Testis (tissue), 3 donors: ENCODE data around the gene CMTM6. TPM values are rescaled to one million over a fixed set of nuclear protein-coding genes. Genes with fewer than 3 reads are reported as not detected.

ENCODE experiments used
- DNase-seq: peaks from one replicate; pipeline ENCODE4 v3.0.0-alpha.2; 2019
- H3K27ac ChIP-seq, 2 donors: fragments of 200-600 bp; sonication (generic); one replicate each; pipeline ENCODE4 v1.5.1; 2019
- H3K27me3 ChIP-seq: fragments of 200-600 bp; sonication (generic); one replicate; pipeline ENCODE4 v1.5.1; 2019
- H3K36me3 ChIP-seq: fragments of 200-600 bp; sonication (generic); one replicate; pipeline ENCODE4 v1.5.1; 2017; ENCODE audit warnings: low read depth; ENCODE audit errors: missing control alignments
- H3K4me1 ChIP-seq: fragments of 200-600 bp; sonication (generic); one replicate; pipeline ENCODE4 v1.5.1; 2019
- H3K4me3 ChIP-seq, 2 donors: fragments of 200-600 bp; sonication (generic); one replicate each; pipeline ENCODE4 v1.5.1; 2017 to 2019
- H3K9me3 ChIP-seq: fragments of 200-600 bp; sonication (generic); one replicate; pipeline ENCODE4 v1.5.1; 2017
- CTCF ChIP-seq, 3 experiments: fragments of 450-650 bp in 2 of 3; fragments of 200-600 bp in 1 of 3; sonication (generic) in 1 of 3; IDR thresholded peaks; one replicate each; pipeline ENCODE4 v1.5.1; 2016 to 2019; ENCODE audit warnings: antibody characterized with exemption in 3 of 3, mild to moderate bottlenecking in 2 of 3, moderate library complexity in 1 of 3
- POLR2A ChIP-seq: fragments of 450-650 bp; IDR thresholded peaks from one replicate; pipeline ENCODE4 v1.6.1; 2017; ENCODE audit warnings: antibody characterized with exemption, mild to moderate bottlenecking, moderate library complexity
- WGBS, 2 donors: methylation state at CpG; one replicate each; pipeline ENCODE4 v1.1.5; 2018; 5-methylcytosine and 5-hydroxymethylcytosine counted together
- intact Hi-C: fragments of 100-400 bp; cut with DNase I; formaldehyde crosslinking; loops from one replicate; pipeline ENCODE4 v1.15.1; 2023; ENCODE audit warnings: low total_unique reads
- polyA plus RNA-seq: library from polyadenylated mRNA; stranded (reverse); fragments of 350-450 nt; fragmentation: Illumina TruSeq; extraction: RNeasy Lipid Tissue Mini Kit (QIAGEN cat#74804); gene quantifications from one replicate; pipeline ENCODE4 v1.2.3, GENCODE V29; 2014; ENCODE audit warnings: low read depth, low replicate concordance; ENCODE audit not compliant: insufficient read depth
- total RNA-seq, 2 donors: library from RNA; depleted of rRNA; stranded (reverse); fragments of >200 nt; gene quantifications; one replicate each; pipeline ENCODE4 v1.2.3, GENCODE V29; 2016

The CMTM6 gene
- total and polyA plus RNA-seq, 3 donors from 2014 or later, result 66.2 to 199 (median 154) TPM

DNA sequence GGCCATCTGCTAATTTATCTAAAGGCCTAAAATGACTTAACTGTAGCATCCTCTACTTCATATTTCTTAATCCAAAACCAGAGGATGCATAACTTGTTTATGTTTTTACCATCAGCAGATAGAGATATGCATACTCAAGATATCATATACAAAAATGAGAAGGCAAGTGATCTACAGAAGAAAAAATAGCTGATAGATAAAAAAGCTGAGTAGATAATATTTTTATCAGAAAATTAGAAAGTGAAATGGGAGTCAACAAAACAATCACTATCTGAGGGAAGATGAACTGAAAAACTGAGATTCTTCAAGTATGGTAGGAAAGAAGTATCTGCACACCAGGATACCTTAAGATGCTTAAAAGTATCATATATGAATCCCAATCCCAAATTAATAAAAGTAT is 42.7 kb upstream of the CMTM6 start:
- no peaks in the 10 kb centered on the region for H3K36me3 ChIP-seq
- H3K27me3 ChIP-seq, result no peaks in the 10 kb centered on the region
- DNase-seq, result no peak
- no peaks in the 10 kb centered on the region for H3K9me3 ChIP-seq
- no peak for TF ChIP-seq POLR2A
- TF ChIP-seq CTCF (IDR thresholded peaks at IDR 0.05), result no peak
- no peaks in the 10 kb centered on the region for H3K4me1 ChIP-seq
- H3K4me3 ChIP-seq, result no peak overlapping the region
- H3K27ac ChIP-seq, result no peak overlapping the region
- intact Hi-C loops, result no loop called here

- no peak for DNase-seq
- WGBS, 2 donors, result 93 to 98% methylated on average over 2 of the region's 2 CpGs
- intact Hi-C loops, result no loop called here
- no peak for TF ChIP-seq POLR2A
- TF ChIP-seq CTCF (IDR thresholded peaks at IDR 0.05), result no peak
- no peaks in the 10 kb centered on the region for H3K36me3 ChIP-seq
- H3K27ac ChIP-seq, result no peak overlapping the region
- H3K27me3 ChIP-seq, result no peaks in the 10 kb centered on the region
- no peaks in the 10 kb centered on the region for H3K9me3 ChIP-seq
- no peak overlapping the region for H3K4me3 ChIP-seq
- no peaks in the 10 kb centered on the region for H3K4me1 ChIP-seq
Measured at GRCh38 chr3:32544894-32545293, 42.2 kb upstream of the CMTM6 start.

- H3K4me3 ChIP-seq, result no peak overlapping the region
Measured at GRCh38 chr3:32542807-32543206, 40.2 kb upstream of the CMTM6 start.

GRCh38 chr3:32540899-32541298 is 38.2 kb upstream of the CMTM6 start:
- H3K27me3 ChIP-seq, result no peaks in the 10 kb centered on the region
- 87 to 96% methylated on average over 4 of the region's 4 CpGs for WGBS, 2 donors
- no peak overlapping the region for H3K4me3 ChIP-seq
- no peaks in the 10 kb centered on the region for H3K9me3 ChIP-seq
- H3K36me3 ChIP-seq, result no peaks in the 10 kb centered on the region
- H3K27ac ChIP-seq, result no peak overlapping the region
- intact Hi-C loops, result no loop called here
- H3K4me1 ChIP-seq, result no peaks in the 10 kb centered on the region
- TF ChIP-seq CTCF (IDR thresholded peaks at IDR 0.05) (no peak), POLR2A (no peak)
- no peak for DNase-seq

More at GRCh38 chr3:32542807-32543206, 40.2 kb upstream of the CMTM6 start:
- Histone ChIP-seq H3K9me3 (no peaks in the 10 kb centered on the region), H3K27me3 (no peaks in the 10 kb centered on the region), H3K4me1 (no peaks in the 10 kb centered on the region), H3K36me3 (no peaks in the 10 kb centered on the region), H3K27ac (no peak overlapping the region)
- WGBS, 2 donors, result 88 to 92% methylated on average over 2 of the region's 2 CpGs
- intact Hi-C loops, result no loop called here
- no peak for DNase-seq
- TF ChIP-seq POLR2A (no peak), CTCF (IDR thresholded peaks at IDR 0.05) (no peak)

GRCh38 chr3:32532434-32532833 is 29.8 kb upstream of the CMTM6 start:
- no peaks in the 10 kb centered on the region for H3K27me3 ChIP-seq
- no peak for DNase-seq
- H3K9me3 ChIP-seq, result no peaks in the 10 kb centered on the region
- no peaks in the 10 kb centered on the region for H3K4me1 ChIP-seq
- no peak for TF ChIP-seq CTCF (IDR thresholded peaks at IDR 0.05)
- TF ChIP-seq POLR2A, result no peak
- intact Hi-C loops, result no loop called here
- H3K27ac ChIP-seq, result no peak overlapping the region
- H3K36me3 ChIP-seq, result no peaks in the 10 kb centered on the region
- 96 to 100% methylated on average over 1 of the region's 1 CpG for WGBS, 2 donors
- no peak overlapping the region for H3K4me3 ChIP-seq
